Nephron progenitor cell (in vitro differentiated cells): Measurements from ENCODE around the gene SIGMAR1.

Source experiments
- DNase-seq: peaks from one replicate; pipeline ENCODE4 v3.0.0; 2021
- H3K27ac Mint-ChIP-seq: 2 replicates; pipeline ENCODE4 v1.8.0; 2021; ENCODE audit warnings: mild to moderate bottlenecking, moderate library complexity, mixed read lengths
- H3K27me3 Mint-ChIP-seq: 2 replicates; pipeline ENCODE4 v1.8.0; 2021; ENCODE audit warnings: mild to moderate bottlenecking, low read depth, mixed read lengths; ENCODE audit not compliant: poor library complexity
- H3K36me3 Mint-ChIP-seq: 2 replicates; pipeline ENCODE4 v1.8.0; 2021; ENCODE audit warnings: low read depth, mixed read lengths
- H3K4me1 Mint-ChIP-seq: 2 replicates; pipeline ENCODE4 v1.8.0; 2021; ENCODE audit warnings: mixed read lengths
- H3K4me3 Mint-ChIP-seq: 2 replicates; pipeline ENCODE4 v1.8.0; 2021; ENCODE audit warnings: mild to moderate bottlenecking, moderate library complexity, mixed read lengths
- H3K9me3 Mint-ChIP-seq: 2 replicates; pipeline ENCODE4 v1.8.0; 2021; ENCODE audit warnings: mild to moderate bottlenecking, moderate library complexity, mixed read lengths
- TF ChIP-seq, protein P1 (sequence below): fragments of 200-600 bp; sonication (generic); IDR thresholded peaks from 2 replicates; pipeline ENCODE4 v1.5.0; 2021; ENCODE audit warnings: antibody characterized with exemption

The SIGMAR1 gene

GRCh38 chr9:34615132-34615531 lies 22.5 kb downstream of the SIGMAR1 start:
- Mint-ChIP-seq H3K4me1 (peaks cover 46% of the 10 kb centered on the region), H3K9me3 (no peaks in the 10 kb centered on the region), H3K4me3 (no peak overlapping the region), H3K27ac (no peak overlapping the region), H3K27me3 (peaks cover 6% of the 10 kb centered on the region), H3K36me3 (peaks cover 20% of the 10 kb centered on the region)
- DNase-seq = no peak
- TF ChIP-seq, protein P1, sequence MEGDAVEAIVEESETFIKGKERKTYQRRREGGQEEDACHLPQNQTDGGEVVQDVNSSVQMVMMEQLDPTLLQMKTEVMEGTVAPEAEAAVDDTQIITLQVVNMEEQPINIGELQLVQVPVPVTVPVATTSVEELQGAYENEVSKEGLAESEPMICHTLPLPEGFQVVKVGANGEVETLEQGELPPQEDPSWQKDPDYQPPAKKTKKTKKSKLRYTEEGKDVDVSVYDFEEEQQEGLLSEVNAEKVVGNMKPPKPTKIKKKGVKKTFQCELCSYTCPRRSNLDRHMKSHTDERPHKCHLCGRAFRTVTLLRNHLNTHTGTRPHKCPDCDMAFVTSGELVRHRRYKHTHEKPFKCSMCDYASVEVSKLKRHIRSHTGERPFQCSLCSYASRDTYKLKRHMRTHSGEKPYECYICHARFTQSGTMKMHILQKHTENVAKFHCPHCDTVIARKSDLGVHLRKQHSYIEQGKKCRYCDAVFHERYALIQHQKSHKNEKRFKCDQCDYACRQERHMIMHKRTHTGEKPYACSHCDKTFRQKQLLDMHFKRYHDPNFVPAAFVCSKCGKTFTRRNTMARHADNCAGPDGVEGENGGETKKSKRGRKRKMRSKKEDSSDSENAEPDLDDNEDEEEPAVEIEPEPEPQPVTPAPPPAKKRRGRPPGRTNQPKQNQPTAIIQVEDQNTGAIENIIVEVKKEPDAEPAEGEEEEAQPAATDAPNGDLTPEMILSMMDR = no peak

GRCh38 chr9:34612788-34613390 lies 24.7 kb downstream of the SIGMAR1 start:
- H3K36me3 Mint-ChIP-seq = peaks cover 24% of the 10 kb centered on the region
- peak overlapping the region; percentile 94 for H3K4me3 Mint-ChIP-seq
- H3K4me1 Mint-ChIP-seq = peaks cover 36% of the 10 kb centered on the region
- H3K9me3 Mint-ChIP-seq = no peaks in the 10 kb centered on the region
- TF ChIP-seq, protein P1 = peak; percentile 76
- peaks cover 6% of the 10 kb centered on the region for H3K27me3 Mint-ChIP-seq
- peak; percentile 81 for DNase-seq
- peak overlapping the region; percentile 34 for H3K27ac Mint-ChIP-seq

GRCh38 chr9:34611811-34612787 lies 25.5 kb downstream of the SIGMAR1 start, which contains the start of gene RPP25L:
TSS of gene RPP25L (minus strand) at chr9:34612097. CDS start at chr9:34611296, 801 bp downstream.
- H3K27me3 Mint-ChIP-seq = peaks cover 6% of the 10 kb centered on the region
- H3K9me3 Mint-ChIP-seq = no peaks in the 10 kb centered on the region
- DNase-seq = peak; percentile 93
- H3K27ac Mint-ChIP-seq = peak within 1 kb of the TSS; percentile 56
- H3K4me1 Mint-ChIP-seq = peaks cover 36% of the 10 kb centered on the region
- TF ChIP-seq, protein P1 = no peak
- H3K36me3 Mint-ChIP-seq = peaks cover 24% of the 10 kb centered on the region
- peak within 1 kb of the TSS; percentile 94 for H3K4me3 Mint-ChIP-seq

GRCh38 chr9:34611251-34611810 lies 26.3 kb downstream of the SIGMAR1 start:
- H3K4me1 Mint-ChIP-seq = peaks cover 36% of the 10 kb centered on the region
- TF ChIP-seq, protein P1 = no peak

DNA sequence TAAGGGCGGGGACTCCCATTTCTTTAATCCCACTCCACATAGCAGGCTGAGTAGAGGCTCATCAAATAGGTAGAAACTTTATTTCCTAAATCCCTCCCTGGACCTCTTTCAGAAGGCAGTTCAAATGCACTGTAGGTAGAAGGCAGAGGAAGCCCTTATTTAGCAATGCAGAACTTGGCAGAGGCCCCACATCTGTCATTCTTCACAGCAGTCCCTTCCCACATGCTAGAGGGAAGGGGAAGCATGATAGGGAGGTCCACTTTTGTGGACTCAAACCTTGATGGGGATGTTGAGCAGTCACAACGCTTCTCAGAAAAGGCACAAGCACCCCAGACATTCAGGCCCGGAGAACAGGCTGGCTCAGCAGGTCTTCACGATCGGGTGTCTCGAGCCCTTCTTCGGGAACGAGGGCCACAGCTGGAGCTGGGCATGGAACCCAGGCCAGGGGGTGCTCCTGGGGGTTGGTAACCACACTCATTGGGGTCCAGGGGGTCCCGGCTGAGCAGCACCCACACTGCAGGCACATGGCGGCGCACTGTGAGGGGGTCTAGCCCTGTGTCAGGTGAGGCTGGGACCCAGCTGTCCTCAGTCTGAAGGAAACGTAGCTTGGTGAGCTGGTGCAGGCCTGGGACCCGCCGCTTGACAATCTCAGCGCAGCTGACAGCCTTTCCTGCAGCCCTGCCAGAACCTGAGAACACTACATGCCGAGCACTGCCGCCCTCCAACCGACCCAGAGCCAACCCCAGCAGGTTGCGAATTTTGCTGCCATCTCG lies 27.0 kb downstream of the SIGMAR1 start:
- TF ChIP-seq, protein P1 = no peak
- Mint-ChIP-seq H3K4me3 (peak overlapping the region; percentile 94), H3K36me3 (peaks cover 16% of the 10 kb centered on the region), H3K4me1 (peaks cover 36% of the 10 kb centered on the region), H3K27me3 (peaks cover 6% of the 10 kb centered on the region), H3K27ac (no peak overlapping the region), H3K9me3 (no peaks in the 10 kb centered on the region)
- DNase-seq = no peak

More at GRCh38 chr9:34611251-34611810, 26.3 kb downstream of the SIGMAR1 start:
- no peak for DNase-seq
- Mint-ChIP-seq H3K36me3 (peaks cover 20% of the 10 kb centered on the region), H3K4me3 (peak overlapping the region; percentile 94), H3K27ac (peak overlapping the region; percentile 53), H3K27me3 (peaks cover 6% of the 10 kb centered on the region), H3K9me3 (no peaks in the 10 kb centered on the region)
